IPS-18c (cell line): Measurements from ENCODE around the gene RAC3.

Experiments used
- H3K4me3 ChIP-seq: 2 replicates; pipeline ENCODE4 v1.7.0; 2013; ENCODE audit warnings: low read depth, mild to moderate bottlenecking, low read length, moderate library complexity; ENCODE audit not compliant: insufficient read depth
- H3K9me3 ChIP-seq: one replicate; pipeline ENCODE4 v1.6.1; 2013; ENCODE audit warnings: mild to moderate bottlenecking, low read length, moderate library complexity; ENCODE audit not compliant: control insufficient read depth, insufficient read depth

RAC3 gene

DNA sequence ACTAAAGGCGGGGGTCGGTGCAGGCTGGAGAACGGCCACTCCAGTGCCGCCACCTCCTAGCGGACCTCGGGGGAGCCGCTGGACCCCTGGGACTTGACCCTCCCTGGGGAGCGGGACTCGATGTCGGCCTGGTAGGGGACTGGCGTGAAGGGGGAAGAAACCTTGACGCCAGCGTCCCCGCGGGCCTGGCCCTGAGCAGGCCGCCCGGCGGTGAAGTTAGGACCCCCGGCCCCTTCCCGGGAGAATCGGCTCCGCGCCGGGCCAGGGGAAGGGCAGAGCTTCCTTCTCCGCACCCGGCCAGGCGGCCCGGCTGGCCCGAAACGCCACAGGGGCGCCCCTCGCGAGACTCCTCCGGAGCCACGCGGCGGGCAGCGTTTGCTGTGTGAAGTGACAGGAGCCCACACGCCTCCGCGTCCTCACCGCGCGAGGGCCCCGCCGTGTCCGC lies 33.7 kb downstream of the RAC3 start:
- Histone ChIP-seq H3K9me3 (no peaks in the 10 kb centered on the region), H3K4me3 (peak overlapping the region; percentile 83)

GRCh38 chr17:82065638-82066303 lies 34.3 kb downstream of the RAC3 start, which contains the start of gene DUS1L:
DUS1L (minus strand) TSS chr17:82065804; CDS start chr17:82065059, 745 bp downstream.
- Histone ChIP-seq H3K4me3 (peak within 1 kb of the TSS; percentile 83), H3K9me3 (no peaks in the 10 kb centered on the region)

- no peak overlapping the region for H3K4me3 ChIP-seq
- H3K9me3 ChIP-seq: no peaks in the 10 kb centered on the region
Measured at GRCh38 chr17:82070611-82071010, 39.1 kb downstream of the RAC3 start.

- H3K4me3 ChIP-seq: no peak overlapping the region
- H3K9me3 ChIP-seq: no peaks in the 10 kb centered on the region
Measured at GRCh38 chr17:82072827-82073226, 41.3 kb downstream of the RAC3 start.

DNA sequence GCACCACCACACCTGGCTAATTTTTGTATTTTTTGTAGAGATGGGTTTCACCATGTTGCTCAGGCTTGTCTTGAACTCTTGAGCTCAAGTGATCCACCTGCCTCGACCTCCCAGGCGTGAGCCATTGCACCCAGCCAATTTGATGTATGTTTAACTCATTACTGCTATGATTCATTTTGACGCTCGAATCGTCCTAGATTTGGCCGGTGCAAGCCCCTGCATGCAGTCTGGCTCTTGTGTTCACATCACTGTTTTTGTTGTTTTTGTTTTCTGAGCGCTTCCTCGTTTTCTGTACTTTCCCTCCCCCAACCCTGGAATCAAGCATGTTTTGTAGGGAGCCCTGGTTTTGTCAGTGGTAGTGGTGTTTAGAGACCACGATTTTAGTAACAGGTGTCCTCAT lies 42.0 kb downstream of the RAC3 start:
- Histone ChIP-seq H3K4me3 (no peak overlapping the region), H3K9me3 (no peaks in the 10 kb centered on the region)

- Histone ChIP-seq H3K4me3 (no peak overlapping the region), H3K9me3 (no peaks in the 10 kb centered on the region)
Measured at GRCh38 chr17:82076018-82076784, 44.7 kb downstream of the RAC3 start.

- no peaks in the 10 kb centered on the region for H3K9me3 ChIP-seq
- H3K4me3 ChIP-seq: no peak overlapping the region
Measured at GRCh38 chr17:82076785-82077591, 45.5 kb downstream of the RAC3 start.

GRCh38 chr17:82077617-82078358 lies 46.3 kb downstream of the RAC3 start:
- H3K4me3 ChIP-seq: no peak overlapping the region

GRCh38 chr17:82078433-82078832 lies 47.0 kb downstream of the RAC3 start:
- no peak overlapping the region for H3K4me3 ChIP-seq
- no peaks in the 10 kb centered on the region for H3K9me3 ChIP-seq

More at GRCh38 chr17:82077617-82078358, 46.3 kb downstream of the RAC3 start:
- no peaks in the 10 kb centered on the region for H3K9me3 ChIP-seq

- Histone ChIP-seq H3K4me3 (no peak overlapping the region), H3K9me3 (no peaks in the 10 kb centered on the region)
Measured at GRCh38 chr17:82079001-82079677, 47.7 kb downstream of the RAC3 start.

- no peak overlapping the region for H3K4me3 ChIP-seq
- H3K9me3 ChIP-seq: no peaks in the 10 kb centered on the region
Measured at GRCh38 chr17:82080048-82080788, 48.7 kb downstream of the RAC3 start.

- Histone ChIP-seq H3K9me3 (no peaks in the 10 kb centered on the region), H3K4me3 (no peak overlapping the region)
Measured at GRCh38 chr17:82080789-82081464, 49.4 kb downstream of the RAC3 start.

DNA sequence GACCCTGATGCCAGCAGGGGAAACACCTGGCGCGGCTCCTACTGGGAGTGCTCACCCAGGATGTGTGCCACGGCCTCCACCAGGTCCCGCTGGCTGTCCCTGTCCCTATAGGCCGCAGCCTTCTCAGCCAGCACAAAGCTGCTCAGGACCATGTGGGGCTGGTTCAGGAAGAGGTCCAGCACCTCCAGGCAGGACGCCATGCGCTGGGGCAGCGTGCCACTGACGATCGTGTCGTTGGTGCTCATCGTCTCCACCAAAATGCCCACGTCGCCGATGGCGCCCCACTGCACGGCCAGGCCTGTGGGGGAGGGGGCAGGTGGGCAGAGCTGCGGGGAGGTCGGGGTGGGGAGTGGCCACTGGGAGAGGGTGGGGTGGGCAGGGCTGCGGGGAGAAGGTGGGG lies 50.1 kb downstream of the RAC3 start:
- no peak overlapping the region for H3K4me3 ChIP-seq
- no peaks in the 10 kb centered on the region for H3K9me3 ChIP-seq

DNA sequence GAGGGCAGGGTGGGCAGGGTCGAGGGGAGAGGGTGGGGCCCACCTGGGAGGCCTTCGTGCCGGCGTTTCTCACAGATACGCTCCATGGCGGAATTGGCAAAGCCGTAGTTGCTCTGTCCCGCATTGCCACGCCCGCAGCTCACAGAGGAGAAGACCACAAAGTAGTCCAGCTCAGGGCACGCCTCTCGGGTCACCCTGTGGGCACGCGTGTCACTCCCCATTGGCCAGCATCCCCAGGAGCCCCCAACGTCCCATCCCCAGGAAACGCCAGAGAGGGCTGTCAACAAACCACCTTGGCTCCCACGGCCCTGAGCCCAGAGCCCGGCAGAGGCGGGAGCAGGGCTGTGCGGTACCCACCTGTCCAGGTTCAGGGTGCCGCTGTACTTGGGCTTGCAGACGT lies 50.5 kb downstream of the RAC3 start:
- Histone ChIP-seq H3K4me3 (no peak overlapping the region), H3K9me3 (no peaks in the 10 kb centered on the region)

GRCh38 chr17:82082456-82082855 lies 51.0 kb downstream of the RAC3 start:
- no peaks in the 10 kb centered on the region for H3K9me3 ChIP-seq
- no peak overlapping the region; the same call in 1 of the 2 replicates for H3K4me3 ChIP-seq
